22Rv1 (cell line): ENCODE results near the gene STN1.

Source experiments
- H3K27ac ChIP-seq: fragments of 450-650 bp; 2 replicates; pipeline ENCODE4 v1.5.1; 2017
- CTCF ChIP-seq: fragments of 450-650 bp; IDR thresholded peaks from 2 replicates; pipeline ENCODE4 v1.5.1; 2017; ENCODE audit warnings: mild to moderate bottlenecking
- ZFX ChIP-seq: fragments of 450-650 bp; IDR thresholded peaks from 2 replicates; pipeline ENCODE4 v1.6.1; 2017; ENCODE audit warnings: antibody characterized with exemption, borderline replicate concordance

Gene STN1

GRCh38 chr10:103888113-103888841, 29.7 kb downstream of the STN1 start:
- no peak overlapping the region; the same call in 1 of the 2 replicates for H3K27ac ChIP-seq
- TF ChIP-seq CTCF (peak; percentile 87), ZFX (no peak)

DNA sequence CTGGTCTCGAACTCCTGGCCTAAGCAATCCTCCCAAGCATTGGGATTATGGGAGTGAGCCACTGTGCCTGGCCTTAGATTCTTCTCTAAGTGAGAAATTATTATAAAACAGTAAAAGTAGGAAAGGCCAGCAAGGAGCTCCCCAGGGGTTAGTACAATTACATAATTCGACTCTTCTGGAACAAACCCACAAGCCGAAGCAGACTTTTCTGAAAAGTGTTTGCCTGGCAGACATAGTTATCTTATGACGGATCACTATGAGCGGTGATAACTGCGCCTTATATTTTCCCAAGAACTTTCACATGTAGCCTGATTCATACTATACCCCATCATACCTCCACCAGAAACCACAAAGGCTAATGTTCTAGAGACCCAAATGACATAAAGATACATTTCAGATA, 32.4 kb downstream of the STN1 start:
- no peak overlapping the region for H3K27ac ChIP-seq
- TF ChIP-seq ZFX (no peak), CTCF (no peak)

DNA sequence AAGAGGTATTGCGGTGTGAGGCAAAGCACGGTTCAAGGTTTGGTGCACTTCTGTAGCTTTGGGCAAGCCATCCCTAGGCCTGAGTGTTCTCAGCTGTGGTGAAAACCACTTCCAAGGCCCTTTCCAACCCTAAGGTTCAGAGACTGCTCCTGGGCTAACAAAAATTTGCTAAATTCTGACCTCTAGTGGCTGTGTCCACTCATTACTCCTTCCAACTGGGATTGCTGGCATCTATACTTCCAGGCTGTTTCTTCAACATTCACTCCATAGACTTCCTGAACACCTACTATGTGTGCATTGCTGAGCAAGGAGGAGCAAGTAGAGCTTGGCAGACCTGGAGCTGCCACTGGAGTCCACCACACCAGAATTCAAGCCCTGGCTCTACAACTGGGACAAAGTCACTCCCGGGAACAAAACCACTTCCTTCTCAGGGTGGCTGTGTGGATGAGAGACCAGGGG, 33.3 kb downstream of the STN1 start:
- no peak overlapping the region for H3K27ac ChIP-seq
- TF ChIP-seq ZFX = no peak
- TF ChIP-seq CTCF = peak; percentile 79

GRCh38 chr10:103882285-103883007, 35.5 kb downstream of the STN1 start:
- no peak overlapping the region for H3K27ac ChIP-seq
- no peak for TF ChIP-seq ZFX

DNA sequence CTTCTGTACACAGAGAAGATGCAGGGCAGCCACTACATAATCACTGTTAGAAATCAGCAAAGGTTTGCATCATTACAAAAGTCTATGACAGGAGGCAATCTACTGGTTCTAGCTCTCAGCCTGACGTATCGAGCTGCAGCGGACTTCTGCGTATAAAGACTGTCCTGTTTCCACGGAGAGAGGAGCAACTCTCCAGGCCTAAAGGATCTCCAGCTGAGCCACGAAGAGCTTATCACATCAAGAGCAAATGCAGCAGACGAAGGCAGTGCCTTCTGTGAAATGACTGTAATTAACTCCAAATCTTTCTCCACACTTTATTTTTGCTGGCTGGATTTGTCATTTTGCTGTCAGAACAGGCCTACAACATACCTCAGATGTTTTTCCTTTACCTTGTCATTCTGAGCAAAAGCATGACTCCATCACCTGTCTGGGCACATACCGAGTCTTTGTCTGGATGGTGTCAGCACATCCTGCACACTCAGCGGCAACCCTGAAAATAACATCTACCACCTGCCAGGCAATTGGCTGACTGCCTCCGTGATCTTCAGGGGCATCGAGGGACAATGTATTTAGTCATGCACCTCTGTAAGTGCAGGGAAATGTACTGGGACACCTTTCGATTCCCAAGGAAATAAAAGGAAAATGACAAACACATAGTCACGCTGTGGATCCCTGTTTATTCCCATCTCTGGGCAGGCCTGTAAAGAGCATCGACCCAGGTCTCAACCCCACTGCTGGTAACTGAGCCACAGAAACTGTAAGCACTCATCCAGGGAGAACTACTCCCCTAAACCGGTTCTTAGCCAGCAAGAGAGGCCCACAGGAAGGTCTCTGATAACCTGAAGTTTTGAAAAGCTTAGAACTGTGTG, 36.3 kb downstream of the STN1 start:
- no peak for TF ChIP-seq ZFX
- no peak for TF ChIP-seq CTCF
- no peak overlapping the region for H3K27ac ChIP-seq

GRCh38 chr10:103879831-103880230, 38.2 kb downstream of the STN1 start:
- TF ChIP-seq ZFX (no peak), CTCF (no peak)
- no peak overlapping the region for H3K27ac ChIP-seq

GRCh38 chr10:103879409-103879808, 38.6 kb downstream of the STN1 start:
- TF ChIP-seq ZFX (no peak), CTCF (no peak)
- no peak overlapping the region for H3K27ac ChIP-seq
